Loucy (cell line): Measurements from ENCODE around the gene H19.

Source experiments
- H2AFZ ChIP-seq: fragments of 200-600 bp; sonication (generic); 2 replicates; pipeline ENCODE4 v1.6.0; 2016; ENCODE audit warnings: antibody characterized with exemption, mild to moderate bottlenecking, low read length, moderate library complexity
- H3F3A ChIP-seq: fragments of 200-600 bp; 2 replicates; pipeline ENCODE4 v1.6.0; 2016; ENCODE audit warnings: antibody characterized with exemption, low read depth, mild to moderate bottlenecking
- H3K27me3 ChIP-seq: fragments of 200-600 bp; sonication (generic); 2 replicates; pipeline ENCODE4 v1.6.1; 2014; ENCODE audit warnings: low read length, mild to moderate bottlenecking; ENCODE audit not compliant: insufficient read depth, poor library complexity, severe bottlenecking
- H3K36me3 ChIP-seq: fragments of 200-600 bp; sonication (generic); 2 replicates; pipeline ENCODE4 v1.6.1; 2016; ENCODE audit warnings: low read length; ENCODE audit not compliant: insufficient read depth
- H3K4me1 ChIP-seq: fragments of 200-600 bp; sonication (generic); 2 replicates; pipeline ENCODE4 v1.5.1; 2014; ENCODE audit warnings: low read length, mild to moderate bottlenecking; ENCODE audit not compliant: insufficient read depth, poor library complexity, severe bottlenecking
- H3K4me2 ChIP-seq: fragments of 200-600 bp; sonication (generic); 2 replicates; pipeline ENCODE4 v1.6.0; 2014; ENCODE audit warnings: antibody characterized with exemption, low read length, low read depth, mild to moderate bottlenecking; ENCODE audit not compliant: poor library complexity, severe bottlenecking
- H3K4me3 ChIP-seq: fragments of 200-600 bp; sonication (generic); 2 replicates; pipeline ENCODE4 v1.5.1; 2014; ENCODE audit warnings: low read length, mild to moderate bottlenecking, mixed read lengths; ENCODE audit not compliant: poor library complexity, severe bottlenecking
- H3K79me2 ChIP-seq: fragments of 200-600 bp; sonication (generic); 2 replicates; pipeline ENCODE4 v1.6.1; 2014; ENCODE audit warnings: low read length; ENCODE audit not compliant: insufficient read depth
- H3K9ac ChIP-seq: fragments of 200-600 bp; sonication (generic); 2 replicates; pipeline ENCODE4 v1.6.0; 2014; ENCODE audit warnings: mild to moderate bottlenecking, low read depth, low read length, moderate library complexity; ENCODE audit not compliant: poor library complexity, severe bottlenecking
- H3K9me2 ChIP-seq: fragments of 200-600 bp; sonication (generic); replicated peaks from 2 replicates; pipeline ENCODE4 v1.6.1; 2016; ENCODE audit warnings: low read depth, low read length, mixed read lengths
- H3K9me3 ChIP-seq: fragments of 200-600 bp; sonication (generic); 2 replicates; pipeline ENCODE4 v1.6.1; 2014; ENCODE audit warnings: mild to moderate bottlenecking, antibody characterized with exemption, low read length, low read depth; ENCODE audit not compliant: insufficient read depth
- H4K20me1 ChIP-seq: fragments of 200-600 bp; sonication (generic); 2 replicates; pipeline ENCODE4 v1.6.0; 2014; ENCODE audit warnings: antibody characterized with exemption, low read length, mild to moderate bottlenecking; ENCODE audit not compliant: insufficient read depth, poor library complexity, severe bottlenecking
- EZH2phosphoT487 ChIP-seq: fragments of 200-600 bp; IDR thresholded peaks from 2 replicates; pipeline ENCODE4 v1.6.1; 2018; ENCODE audit warnings: antibody characterized with exemption, mild to moderate bottlenecking, moderate library complexity, borderline replicate concordance
- TF ChIP-seq, protein P1 (sequence below): fragments of 200-600 bp; sonication (generic); conservative IDR thresholded peaks from 2 replicates; pipeline ENCODE4 v1.5.1; 2014; ENCODE audit warnings: mild to moderate bottlenecking, antibody characterized with exemption, low read length

H19 gene

DNA sequence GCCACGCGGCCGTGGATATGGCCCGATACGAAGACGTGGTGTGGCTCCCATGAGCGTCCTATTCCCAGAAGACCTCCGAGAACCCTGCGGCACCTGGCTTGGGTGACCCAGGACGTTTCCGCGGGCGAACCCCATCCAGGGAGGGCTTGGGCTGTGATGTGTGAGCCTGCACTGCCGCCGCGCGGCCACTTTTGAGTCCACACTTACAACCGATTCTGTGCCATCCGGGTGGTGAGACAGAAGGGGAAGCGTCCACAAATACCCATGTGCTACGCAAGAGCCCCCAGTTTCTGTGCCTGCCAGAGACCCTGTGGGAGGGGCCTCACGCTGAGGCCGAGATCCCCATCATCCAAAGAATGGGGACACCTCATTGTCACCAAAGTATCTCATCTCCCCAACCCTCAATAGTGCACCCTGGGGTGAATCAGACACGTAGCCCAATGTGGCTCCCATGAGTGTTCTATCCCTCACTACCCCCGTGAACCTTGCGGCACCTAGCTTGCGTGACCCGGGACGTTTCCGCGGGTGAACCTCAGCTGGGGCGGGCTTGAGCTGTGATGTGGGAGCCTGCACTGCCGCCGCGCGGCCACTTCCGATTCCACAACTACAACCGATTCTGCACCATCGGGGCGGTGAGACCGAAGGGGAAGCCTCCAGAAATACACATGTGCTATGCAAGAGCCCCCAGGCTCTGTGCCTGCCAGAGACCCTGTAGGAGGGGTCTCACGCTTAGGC lies 4.6 kb upstream of the H19 start:
- no peaks in the 10 kb centered on the region for H3K79me2 ChIP-seq
- TF ChIP-seq, protein P1, sequence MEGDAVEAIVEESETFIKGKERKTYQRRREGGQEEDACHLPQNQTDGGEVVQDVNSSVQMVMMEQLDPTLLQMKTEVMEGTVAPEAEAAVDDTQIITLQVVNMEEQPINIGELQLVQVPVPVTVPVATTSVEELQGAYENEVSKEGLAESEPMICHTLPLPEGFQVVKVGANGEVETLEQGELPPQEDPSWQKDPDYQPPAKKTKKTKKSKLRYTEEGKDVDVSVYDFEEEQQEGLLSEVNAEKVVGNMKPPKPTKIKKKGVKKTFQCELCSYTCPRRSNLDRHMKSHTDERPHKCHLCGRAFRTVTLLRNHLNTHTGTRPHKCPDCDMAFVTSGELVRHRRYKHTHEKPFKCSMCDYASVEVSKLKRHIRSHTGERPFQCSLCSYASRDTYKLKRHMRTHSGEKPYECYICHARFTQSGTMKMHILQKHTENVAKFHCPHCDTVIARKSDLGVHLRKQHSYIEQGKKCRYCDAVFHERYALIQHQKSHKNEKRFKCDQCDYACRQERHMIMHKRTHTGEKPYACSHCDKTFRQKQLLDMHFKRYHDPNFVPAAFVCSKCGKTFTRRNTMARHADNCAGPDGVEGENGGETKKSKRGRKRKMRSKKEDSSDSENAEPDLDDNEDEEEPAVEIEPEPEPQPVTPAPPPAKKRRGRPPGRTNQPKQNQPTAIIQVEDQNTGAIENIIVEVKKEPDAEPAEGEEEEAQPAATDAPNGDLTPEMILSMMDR: no peak
- no peak for TF ChIP-seq EZH2phosphoT487

DNA sequence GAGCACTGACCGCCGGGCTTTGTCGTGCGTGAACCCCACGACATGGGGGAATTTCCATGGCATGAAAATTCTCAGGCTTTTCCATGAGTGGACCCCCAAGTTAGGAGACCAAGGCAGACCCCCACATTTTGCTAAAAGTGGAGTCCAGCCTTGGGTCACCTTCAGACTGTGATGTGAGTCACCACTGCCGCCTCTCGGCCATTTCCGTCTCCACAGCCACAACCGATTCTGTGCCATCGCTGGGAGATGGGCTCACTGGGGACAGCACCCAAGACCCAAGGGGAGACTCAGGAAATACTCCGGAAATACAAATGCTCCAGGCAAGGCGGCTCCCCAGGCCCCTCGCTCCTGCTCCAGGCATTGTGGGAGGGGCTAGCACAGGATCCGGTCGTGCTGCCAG lies 1.2 kb upstream of the H19 start:
- Histone ChIP-seq H3K79me2 (no peaks in the 10 kb centered on the region), H2AFZ (no peak overlapping the region), H3F3A (no peaks in the 10 kb centered on the region), H3K9me3 (no peaks in the 10 kb centered on the region), H3K9ac (no peak overlapping the region), H3K4me2 (no peak overlapping the region), H3K9me2 (no peaks in the 10 kb centered on the region), H3K27me3 (no peaks in the 10 kb centered on the region), H3K36me3 (no peaks in the 10 kb centered on the region), H3K4me1 (no peaks in the 10 kb centered on the region), H3K4me3 (no peak overlapping the region), H4K20me1 (no peaks in the 10 kb centered on the region)
- TF ChIP-seq EZH2phosphoT487: no peak
- TF ChIP-seq, protein P1: no peak

More for the DNA sequence above, 4.6 kb upstream of the H19 start:
- Histone ChIP-seq H3K9me2 (no peaks in the 10 kb centered on the region), H2AFZ (no peak overlapping the region), H3K4me1 (no peaks in the 10 kb centered on the region), H3K27me3 (no peaks in the 10 kb centered on the region), H3K9me3 (no peaks in the 10 kb centered on the region), H3K4me2 (no peak overlapping the region), H3F3A (no peaks in the 10 kb centered on the region), H3K9ac (no peak overlapping the region), H3K4me3 (no peak overlapping the region), H4K20me1 (no peaks in the 10 kb centered on the region), H3K36me3 (no peaks in the 10 kb centered on the region)

DNA sequence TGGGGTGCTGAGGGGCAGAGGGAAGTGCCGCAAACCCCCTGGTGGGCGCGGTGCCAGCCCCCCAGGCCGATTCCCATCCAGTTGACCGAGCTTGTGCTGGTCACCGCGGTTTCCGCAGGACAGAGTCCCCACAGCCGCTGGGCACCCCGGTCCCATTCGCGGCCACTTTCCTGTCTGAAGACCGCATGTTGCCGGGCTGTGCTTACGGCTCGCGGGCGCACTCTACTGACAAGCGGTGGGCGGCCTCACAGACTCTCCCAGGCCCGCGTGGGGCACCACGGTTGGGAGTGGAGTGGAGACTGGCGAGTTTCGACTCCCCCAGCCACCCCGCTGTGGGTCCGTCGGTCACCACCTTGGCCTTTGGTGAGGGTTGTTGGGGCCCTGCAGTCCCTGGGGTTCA lies 648 bp upstream of the H19 start:
- Histone ChIP-seq H4K20me1 (no peaks in the 10 kb centered on the region), H3K4me1 (no peaks in the 10 kb centered on the region), H3K9me3 (no peaks in the 10 kb centered on the region), H3K4me2 (no peak overlapping the region), H3K9ac (no peak overlapping the region), H3K9me2 (no peaks in the 10 kb centered on the region), H2AFZ (no peak overlapping the region), H3K79me2 (no peaks in the 10 kb centered on the region), H3K27me3 (no peaks in the 10 kb centered on the region), H3K36me3 (no peaks in the 10 kb centered on the region), H3F3A (no peaks in the 10 kb centered on the region), H3K4me3 (no peak overlapping the region)
- TF ChIP-seq EZH2phosphoT487: no peak
- TF ChIP-seq, protein P1: no peak
